HG02623 (cell line): ENCODE data around the gene ACKR4.
"Not testable (repeated sequence)": the region's sequence is repeated elsewhere in the genome, so short reads cannot be mapped to it uniquely, and the experiment has no call there.

Experiments
- ATAC-seq: cut with Tn5 transposase; IDR thresholded peaks from one replicate; pipeline ENCODE4 v1.9.1; 2021; ENCODE audit warnings: moderate library complexity; ENCODE audit not compliant: unreplicated experiment

Gene ACKR4

DNA sequence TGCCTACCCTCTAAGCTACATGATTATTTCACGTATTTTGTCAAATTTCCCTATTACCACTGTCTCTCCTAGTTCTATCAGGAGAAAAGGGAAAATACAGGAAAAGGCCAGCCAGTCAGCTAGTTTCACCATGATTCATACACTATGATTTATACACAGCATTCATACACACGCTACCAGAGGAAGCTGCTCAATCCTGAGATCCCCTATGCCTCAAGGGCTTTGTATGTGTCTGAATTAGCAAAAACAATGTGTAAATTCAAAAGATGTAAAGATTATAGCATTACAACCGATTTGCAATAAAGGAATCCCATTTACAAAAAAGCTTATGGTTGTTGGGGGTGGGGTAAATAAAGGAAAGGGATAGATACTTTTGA is 3.1 kb upstream of the ACKR4 start:
- no peak for ATAC-seq

DNA sequence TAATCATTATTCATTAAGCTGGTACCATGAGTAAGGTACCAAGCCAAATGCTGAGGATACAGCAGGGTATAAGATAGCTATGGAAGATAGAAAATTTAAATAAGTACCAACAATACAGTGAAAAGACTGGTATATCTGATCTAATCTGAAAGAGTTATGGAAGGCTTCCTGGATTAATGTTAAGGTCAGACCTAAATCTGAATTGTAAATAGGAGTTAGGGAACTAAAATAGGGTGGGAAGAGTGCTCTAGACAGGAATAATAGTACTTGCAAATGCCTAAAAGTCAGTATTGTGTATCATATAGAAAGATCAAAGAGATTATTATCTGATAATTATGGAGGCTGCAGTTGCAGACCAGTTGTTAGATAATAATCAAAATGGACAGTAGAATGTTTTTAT is 2.6 kb upstream of the ACKR4 start:
- ATAC-seq = no peak

DNA sequence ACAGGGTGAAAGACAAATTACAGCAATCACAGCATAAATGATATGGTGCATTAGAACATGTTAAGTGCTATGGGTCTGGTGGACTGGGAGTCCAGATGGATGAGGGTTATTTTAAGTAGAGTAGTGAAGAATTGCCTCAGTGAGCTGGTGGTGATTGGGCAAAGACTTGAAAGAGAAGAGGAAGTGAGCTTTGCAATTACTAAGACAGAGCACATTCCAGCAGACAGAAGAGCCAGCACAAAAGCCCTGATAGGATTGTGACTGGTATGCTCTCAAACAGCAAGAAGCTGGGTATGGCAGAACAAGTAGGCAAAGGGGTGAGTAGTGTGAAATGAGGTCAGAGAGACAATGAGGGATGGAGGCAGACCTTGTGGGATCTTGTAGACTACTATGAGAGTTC is 2.1 kb upstream of the ACKR4 start:
- no peak for ATAC-seq

DNA sequence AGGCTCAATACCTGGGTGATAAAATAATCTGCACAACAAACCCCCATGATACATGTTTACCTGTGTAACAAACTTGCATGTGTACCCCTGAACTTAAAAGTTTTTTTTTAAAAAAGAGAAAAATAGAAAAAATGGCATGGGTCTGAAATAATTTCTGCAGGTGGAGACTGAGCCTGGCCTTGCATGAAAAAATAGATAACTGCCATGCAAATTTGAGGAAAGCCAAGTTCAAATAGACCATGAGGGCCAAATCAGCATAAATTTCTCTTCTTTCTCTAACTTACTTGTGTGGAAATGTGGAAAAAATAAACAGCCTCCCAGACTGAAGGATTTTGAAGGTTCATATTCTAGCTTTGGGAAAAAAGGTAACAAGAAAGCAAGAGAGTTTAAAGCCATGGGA is 744 bp upstream of the ACKR4 start:
- no peak for ATAC-seq

DNA sequence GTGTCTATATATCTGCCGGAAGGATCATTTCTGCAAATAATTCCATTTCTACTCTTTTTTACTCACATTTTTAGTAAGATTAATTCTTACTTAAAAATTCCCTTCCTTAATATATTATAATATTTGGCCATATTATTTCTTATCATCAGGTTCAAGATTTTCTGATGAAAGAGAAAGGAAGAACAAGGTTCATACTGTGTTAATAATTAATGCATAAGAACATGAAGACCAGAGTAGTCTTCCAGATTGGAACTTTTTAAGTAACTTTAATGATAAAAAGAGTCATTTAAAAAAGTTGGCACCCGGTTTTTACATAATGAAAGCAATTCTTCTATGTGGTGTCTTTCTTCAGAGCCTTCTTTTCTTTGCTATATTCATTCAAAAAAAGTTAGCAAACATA is 590 bp downstream of the ACKR4 start:
- ATAC-seq = no peak

DNA sequence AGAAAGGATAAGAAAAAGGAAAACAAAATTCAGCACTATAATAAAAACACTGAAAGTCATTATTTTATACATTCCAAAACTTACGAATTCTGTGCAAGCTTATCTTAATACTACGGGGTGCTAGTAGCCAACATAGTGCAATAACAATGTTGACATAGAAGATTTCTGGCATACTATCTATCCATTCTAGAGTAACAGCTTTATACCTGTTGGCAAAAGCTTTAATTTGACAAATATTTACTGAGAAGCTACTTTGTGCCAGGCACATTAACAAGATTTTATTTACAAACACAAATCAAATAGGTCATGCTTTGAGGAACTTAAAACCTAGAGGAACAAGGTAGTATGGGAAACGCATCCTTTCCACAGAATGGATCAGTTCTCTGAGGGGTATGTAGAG is 1.1 kb downstream of the ACKR4 start:
- ATAC-seq = no peak

DNA sequence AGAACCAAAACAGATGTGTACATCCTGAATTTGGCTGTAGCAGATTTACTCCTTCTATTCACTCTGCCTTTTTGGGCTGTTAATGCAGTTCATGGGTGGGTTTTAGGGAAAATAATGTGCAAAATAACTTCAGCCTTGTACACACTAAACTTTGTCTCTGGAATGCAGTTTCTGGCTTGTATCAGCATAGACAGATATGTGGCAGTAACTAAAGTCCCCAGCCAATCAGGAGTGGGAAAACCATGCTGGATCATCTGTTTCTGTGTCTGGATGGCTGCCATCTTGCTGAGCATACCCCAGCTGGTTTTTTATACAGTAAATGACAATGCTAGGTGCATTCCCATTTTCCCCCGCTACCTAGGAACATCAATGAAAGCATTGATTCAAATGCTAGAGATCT is 3.5 kb downstream of the ACKR4 start:
- not testable (repeated sequence) for ATAC-seq

DNA sequence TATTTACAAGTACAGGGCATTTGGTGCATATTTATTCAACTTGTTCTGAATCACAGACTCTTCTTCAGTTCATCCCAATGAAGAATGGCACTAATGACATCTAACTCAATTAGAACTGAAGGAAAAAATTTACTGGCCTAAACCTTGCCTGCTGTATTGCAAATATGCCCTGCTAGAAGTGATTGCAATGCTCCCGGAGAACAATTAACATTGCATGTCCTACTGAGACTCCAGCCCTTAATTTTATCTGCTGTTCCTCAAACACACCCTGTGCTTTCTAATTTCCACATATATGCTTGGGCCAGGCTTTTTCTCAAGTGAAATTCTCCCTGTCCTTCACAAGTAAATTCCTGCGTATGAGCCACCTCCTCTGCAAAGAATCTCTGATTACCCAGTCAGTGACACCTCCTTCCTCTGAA is 8.3 kb downstream of the ACKR4 start:
- no peak for ATAC-seq

DNA sequence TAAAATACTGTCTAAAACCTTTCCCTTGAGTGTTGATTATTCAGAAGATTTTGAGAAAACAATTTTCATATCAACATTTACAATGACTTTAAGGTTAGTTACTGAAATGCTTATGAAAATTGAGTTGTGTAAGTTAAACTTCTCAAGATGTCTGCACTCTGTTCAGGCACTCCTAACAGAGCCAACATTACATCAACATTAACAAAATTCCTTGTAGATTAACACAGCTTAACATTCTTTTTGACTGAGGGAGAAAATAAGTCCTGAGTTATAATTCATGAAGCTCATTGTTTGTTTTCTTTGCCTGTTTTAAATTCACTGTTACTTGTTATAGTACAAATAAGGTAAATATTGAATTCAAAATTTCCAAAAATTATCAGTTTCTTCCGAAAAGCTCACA is 9.0 kb downstream of the ACKR4 start:
- ATAC-seq = no peak

DNA sequence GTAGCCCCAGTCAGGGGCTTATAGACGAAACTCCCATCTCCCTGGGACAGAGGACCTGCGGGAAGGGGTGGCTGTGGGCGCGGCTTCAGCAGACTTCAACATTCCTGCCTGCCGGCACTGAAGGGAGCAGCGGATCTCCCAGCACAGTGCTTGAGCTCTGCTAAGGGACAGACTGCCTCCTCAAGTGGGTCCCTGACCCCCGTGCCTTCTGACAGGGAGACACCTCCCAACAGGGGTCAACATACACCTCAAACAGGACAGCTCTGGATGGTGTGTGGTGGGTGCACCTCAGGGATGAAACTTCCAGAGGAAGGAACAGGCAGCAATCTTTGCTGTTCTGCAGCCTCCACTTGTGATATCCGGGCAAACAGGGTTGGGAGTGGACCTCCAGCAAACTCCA is 9.6 kb downstream of the ACKR4 start:
- not testable (repeated sequence) for ATAC-seq

DNA sequence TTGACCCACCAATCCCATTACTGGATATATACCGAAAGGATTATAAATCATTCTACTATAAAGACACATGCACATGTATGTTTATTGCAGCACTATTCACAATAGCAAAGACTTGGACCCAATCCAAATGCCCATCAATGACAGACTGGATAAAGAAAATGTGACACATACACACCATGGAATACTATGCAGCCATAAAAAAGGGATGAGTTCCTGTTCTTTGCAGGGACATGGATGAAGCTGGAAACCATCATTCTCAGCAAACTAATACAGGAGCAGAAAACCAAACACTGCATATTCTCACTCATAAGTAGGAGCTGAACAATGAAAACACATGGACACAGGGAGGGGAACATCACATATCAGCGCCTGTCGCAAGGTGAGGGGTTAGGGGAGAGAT is 18.2 kb downstream of the ACKR4 start:
- not testable (repeated sequence) for ATAC-seq

DNA sequence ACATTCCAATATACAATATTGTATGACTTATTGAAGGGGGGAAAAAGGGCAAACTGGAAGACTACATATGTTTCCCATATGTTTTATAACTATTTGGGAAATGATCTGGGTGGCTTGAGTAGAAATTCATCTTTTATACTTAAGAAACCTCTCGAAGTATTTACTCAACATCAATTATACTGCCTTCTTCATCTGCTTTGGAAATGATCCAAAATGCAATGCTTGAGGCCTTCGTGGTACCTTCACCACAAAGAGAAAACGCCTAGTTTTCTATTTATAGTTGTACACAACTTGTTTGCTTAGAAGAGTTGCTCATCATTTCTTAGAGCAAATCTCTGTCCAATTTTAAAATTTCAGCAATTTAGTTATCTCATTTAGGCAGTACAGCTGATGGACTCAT is 18.8 kb downstream of the ACKR4 start:
- ATAC-seq = no peak

DNA sequence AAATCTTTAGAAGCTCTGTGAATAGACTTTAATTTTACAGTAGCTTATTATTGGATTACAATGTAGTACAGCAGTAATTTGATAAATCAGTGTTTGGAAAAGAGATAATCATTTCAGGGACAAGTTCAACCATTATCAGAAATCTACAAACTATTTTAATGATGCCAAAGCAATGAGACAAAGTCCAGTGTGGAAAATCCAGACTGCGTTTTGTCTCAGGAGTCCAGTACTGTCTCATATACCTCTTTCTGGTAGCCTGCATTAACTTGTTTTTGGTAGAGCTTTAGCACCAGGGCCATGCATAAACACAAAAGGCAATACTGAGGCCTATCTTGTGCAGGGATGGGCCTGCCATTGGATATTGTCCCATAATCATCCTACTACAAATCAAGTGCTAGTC is 19.7 kb downstream of the ACKR4 start:
- ATAC-seq = no peak

DNA sequence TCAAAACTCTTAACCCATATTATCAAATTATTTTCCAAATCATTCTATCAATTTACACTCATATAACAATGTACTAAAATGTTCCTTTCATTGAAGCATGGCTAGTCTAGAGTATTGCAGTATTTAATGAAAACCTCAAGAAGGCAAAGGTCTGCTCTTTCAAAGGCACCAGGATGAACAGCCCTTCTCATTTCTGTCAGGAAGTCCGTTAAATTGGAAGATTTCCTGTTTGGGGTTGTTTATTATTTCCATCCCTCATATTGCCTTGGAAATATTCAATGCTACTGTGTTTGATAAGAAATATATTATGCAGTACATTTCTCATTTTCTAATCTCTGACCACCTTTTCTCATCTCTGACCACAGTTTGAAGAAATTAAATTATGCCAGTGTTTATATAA is 25.1 kb downstream of the ACKR4 start:
- no peak for ATAC-seq

DNA sequence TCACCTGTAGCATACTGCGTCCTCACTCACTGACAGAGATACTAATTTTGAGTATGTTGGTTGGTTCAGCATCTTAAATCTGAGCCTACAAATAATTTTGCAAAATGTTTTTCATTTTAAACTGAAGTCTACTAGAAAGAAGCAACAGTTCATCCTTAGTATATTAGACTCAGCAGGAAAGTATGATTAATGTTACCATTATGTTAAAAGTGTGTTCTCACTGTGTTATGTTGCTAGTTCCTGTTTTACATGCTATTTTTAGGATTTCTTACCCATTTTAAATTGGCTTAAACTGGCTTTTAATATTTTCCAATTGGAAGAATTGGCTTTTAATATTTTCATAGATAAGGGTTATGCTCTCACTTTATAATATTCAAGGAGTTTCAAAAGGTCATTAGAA is 25.7 kb downstream of the ACKR4 start:
- ATAC-seq = no peak

DNA sequence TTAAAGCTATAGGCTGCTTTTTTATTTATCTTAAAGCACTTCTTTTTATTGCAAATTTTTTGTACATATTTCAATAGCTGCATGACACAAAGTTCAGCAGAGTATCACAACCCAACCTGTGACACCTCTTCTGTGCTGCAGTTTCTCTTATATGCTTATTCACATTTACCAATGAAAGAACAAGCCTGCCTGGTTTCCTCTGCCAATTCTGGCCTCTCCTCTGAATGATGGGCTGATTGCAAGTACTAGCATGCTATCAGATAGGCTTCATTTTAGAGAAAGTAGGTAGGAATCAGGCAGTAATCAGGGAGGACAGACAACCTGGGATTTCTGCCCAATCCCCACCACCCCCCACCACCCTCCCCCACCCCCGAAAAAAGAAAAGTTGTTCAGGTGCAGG is 26.6 kb downstream of the ACKR4 start:
- no peak for ATAC-seq

DNA sequence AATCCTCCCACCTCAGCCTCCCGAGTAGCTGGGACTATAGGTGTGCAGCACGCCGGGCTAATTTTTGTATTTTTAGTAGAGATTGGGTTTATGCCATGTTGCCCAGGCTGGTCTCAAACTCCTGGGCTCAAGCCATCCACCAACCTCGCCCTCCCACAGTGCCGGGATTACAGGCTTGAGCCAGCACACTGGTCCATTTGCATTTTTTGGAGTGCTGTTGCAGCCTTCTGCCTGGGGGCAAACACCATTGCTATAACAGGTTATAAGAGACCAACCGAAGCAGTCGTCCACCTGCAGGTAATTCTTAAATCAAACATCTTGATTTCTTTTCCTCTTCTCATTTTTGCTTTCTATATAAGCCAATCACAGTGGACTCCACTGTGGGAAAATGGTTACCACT is 27.7 kb downstream of the ACKR4 start:
- ATAC-seq = no peak

DNA sequence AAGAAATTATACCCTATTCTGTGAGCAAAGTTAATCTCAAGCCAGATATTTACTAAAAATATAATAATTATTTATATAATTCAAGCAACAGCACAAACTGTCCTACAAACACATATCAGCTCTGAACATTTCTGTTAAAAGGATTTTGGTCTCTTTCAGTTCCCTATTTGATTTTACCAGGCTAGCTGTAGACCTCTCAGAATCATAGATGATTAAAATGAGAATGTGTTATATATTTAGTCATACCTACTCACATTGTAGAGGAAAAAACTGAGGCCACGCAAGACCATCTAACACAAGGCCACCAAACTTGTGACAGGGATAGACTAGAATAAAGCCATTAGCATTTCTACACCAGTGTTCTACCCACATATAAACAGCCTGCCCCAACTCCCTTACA is 28.5 kb downstream of the ACKR4 start:
- ATAC-seq = peak; percentile 85

DNA sequence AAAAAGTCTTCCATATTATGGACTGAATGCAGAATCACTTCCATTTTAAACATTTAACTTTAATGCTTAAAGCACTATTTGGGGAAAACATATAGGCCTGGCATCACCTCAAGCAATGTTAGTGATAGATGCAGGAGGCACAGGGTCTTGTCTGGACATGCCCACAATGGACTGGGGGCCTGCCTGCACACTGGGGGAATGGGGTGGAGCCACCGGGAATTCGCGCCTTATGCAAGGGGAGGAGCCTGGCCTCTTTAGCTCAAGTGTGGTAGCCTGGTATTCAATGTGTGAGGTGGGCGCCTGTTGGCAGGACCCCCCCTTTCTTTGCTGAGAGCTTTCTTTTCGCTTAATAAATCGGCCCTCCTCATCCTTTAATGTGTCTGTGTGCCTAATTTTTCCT is 29.9 kb downstream of the ACKR4 start:
- ATAC-seq = no peak

DNA sequence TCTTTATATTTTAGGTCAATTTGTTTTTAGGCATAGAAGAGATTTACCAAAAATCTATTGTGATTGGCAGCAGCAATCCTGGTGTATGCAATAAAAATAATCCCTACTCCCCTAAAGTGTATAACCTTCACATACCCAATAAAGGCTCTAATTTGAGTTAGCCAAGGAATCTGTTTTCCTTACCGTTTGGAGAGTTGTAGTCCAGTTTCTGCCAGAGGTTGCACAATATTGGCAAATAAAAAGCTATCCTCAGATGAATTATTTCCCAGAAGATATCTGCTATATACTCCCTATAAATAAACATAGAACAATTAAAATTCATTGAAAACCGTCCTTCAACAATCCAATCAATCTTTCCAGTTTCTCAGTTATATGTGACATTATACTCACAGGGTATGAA is 31.1 kb downstream of the ACKR4 start:
- ATAC-seq = no peak

DNA sequence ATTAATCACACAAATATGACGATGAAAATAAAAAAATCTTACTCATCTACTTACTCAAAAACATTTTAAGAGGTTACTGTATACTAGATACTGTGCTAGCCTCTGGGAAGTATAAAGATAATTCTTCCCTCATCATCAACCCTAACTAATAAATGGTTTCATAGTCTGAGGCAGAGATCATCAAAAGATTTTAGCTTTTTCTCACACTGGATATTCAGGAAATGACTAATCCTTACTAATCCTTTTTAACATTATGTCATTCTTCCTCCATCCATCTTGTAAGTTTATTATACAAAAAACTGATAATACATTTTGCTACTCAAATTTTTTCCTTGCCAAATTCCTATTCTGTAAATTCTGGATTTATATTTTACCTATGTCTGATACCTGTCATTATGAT is 32.9 kb downstream of the ACKR4 start:
- no peak for ATAC-seq

DNA sequence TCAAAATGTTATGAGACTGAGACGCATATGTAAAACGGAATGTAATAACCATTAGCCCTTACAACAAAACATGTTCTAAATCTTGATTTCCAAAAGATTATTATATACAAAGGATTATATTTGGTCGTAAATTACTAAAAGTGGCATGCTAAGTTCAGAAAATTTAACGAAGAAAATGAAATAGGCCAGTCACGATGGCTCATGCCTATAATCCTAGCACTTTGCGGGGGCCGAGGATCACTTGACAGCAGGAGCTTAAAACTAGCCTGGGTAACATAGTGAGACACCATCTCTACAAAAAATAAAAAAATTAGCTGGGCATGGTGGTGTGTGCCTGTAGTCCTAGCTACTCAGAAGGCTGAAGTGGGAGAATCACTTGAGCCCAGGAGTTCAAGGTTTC is 33.5 kb downstream of the ACKR4 start:
- ATAC-seq = no peak

DNA sequence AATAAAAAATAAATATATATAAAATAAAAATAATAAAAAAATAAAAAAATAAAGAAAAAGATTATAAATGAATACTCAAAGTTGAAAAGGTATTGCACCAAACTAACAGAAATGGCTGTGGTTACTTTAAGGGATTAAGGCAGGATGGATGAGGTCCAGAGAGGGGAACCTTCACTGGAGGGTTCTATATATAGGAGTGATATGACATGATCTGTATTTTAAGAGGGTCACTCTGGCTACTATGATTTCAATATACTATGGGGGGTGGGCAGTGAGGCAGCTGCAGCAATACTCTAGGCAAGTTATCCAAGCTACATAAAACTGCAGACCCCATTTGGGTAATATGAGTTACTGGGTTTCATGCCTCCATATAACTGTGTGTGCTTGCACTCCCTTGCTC is 38.0 kb downstream of the ACKR4 start:
- ATAC-seq = no peak

DNA sequence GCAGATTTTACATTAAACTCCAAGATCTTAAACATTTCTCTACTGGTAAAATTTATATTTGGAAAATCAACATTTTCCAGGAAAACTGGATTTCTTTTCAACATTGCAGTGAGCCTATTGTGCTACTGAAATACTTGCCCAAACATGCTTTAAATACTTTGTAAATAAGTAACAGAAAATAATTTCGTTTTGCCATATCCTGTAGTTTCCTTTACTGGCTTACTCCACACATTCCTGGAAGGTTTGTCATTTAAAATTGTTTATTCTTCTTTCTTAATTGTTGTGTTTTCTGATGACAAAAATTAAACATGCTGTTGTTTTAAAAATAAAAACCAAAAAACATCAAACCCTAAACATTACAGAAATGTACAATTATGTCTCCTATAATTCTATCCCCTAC is 40.5 kb downstream of the ACKR4 start:
- ATAC-seq = no peak
